ENCODE results near the gene CUBN.

- no peak for TF ChIP-seq POLR2A (IDR thresholded peaks at IDR 0.05)
- no peak for TF ChIP-seq CTCF (IDR thresholded peaks at IDR 0.05)
Measured at GRCh38 chr10:16988900-16989299, 140.7 kb downstream of the CUBN start.

Measured in prostate gland (tissue), 2 donors.